A549 (cell line): Measurements from ENCODE around the gene CCDC92B. TPM values are rescaled to one million over a fixed set of nuclear protein-coding genes. Genes with fewer than 3 reads are reported as not detected.

Source experiments
- ATAC-seq, 2 experiments: fragments of 200-7000 bp in 1 of 2; fragments of >200 bp in 1 of 2; cut with Nextera tagmentation in 1 of 2; cut with Tn5 transposase in 1 of 2; 3 replicates each; pipeline versions ENCODE4 v1.8.0 to v1.9.1; 2018 to 2020; ENCODE audit warnings: mild to moderate bottlenecking in 1 of 2, moderate library complexity in 1 of 2
- CTCF ChIA-PET: fragments of 300-600 bp; sonication (Branson Sonifier 250); formaldehyde crosslinking; extraction: SDS; loops from one replicate; lab custom pipeline; 2021; ENCODE audit warnings: antibody characterized with exemption, inconsistent platforms; lab: Yijun Ruan, JAX
- POLR2A ChIA-PET: fragments of 350-600 bp; formaldehyde crosslinking; extraction: SDS; loops from one replicate; lab custom pipeline; 2021; ENCODE audit warnings: antibody characterized with exemption, inconsistent platforms; lab: Yijun Ruan, JAX
- DNase-seq, 2 experiments: peaks; one replicate each; pipeline versions ENCODE4 v3.0.0 to v3.0.0-alpha.2; 2011 to 2016; ENCODE audit warnings: low read depth in 1 of 2, low spot score in 1 of 2
- FAIRE-seq: peaks from 2 replicates; lab custom pipeline; 2011; peaks lifted over from hg19 to GRCh38; lab: Jason Lieb, UNC
- H3K27ac ChIP-seq, 2 experiments: fragments of >200 bp; sonication (Bioruptor Twin); formaldehyde crosslinking; 3 replicates each; pipeline ENCODE4 v1.5.1; 2016 to 2017
- H3K4me1 ChIP-seq: fragments of >200 bp; sonication (Bioruptor Twin); formaldehyde crosslinking; 3 replicates; pipeline ENCODE4 v1.6.1; 2016
- H3K4me2 ChIP-seq: fragments of >200 bp; sonication (Bioruptor Twin); formaldehyde crosslinking; 3 replicates; pipeline ENCODE4 v1.6.1; 2016
- H3K4me3 ChIP-seq: fragments of >200 bp; sonication (Bioruptor Twin); formaldehyde crosslinking; 3 replicates; pipeline ENCODE4 v1.5.1; 2016
- H3K9me3 ChIP-seq: fragments of >200 bp; sonication (Bioruptor Twin); formaldehyde crosslinking; 3 replicates; pipeline ENCODE4 v1.6.1; 2016
- CEBPB ChIP-seq, 2 experiments: fragments of >200 bp in 1 of 2; sonication (Bioruptor Twin) in 1 of 2; formaldehyde crosslinking in 1 of 2; IDR thresholded peaks; 2 replicates each; pipeline ENCODE4 v1.6.1; 2012 to 2016
- EHMT2 ChIP-seq: fragments of 200-600 bp; sonication (generic); IDR thresholded peaks from 2 replicates; pipeline ENCODE4 v1.6.1; 2016; ENCODE audit warnings: antibody characterized with exemption, low read depth, mild to moderate bottlenecking, moderate library complexity
- ELK1 ChIP-seq: fragments of 150-350 bp; IDR thresholded peaks from 2 replicates; pipeline ENCODE4 v1.6.1; 2014; ENCODE audit warnings: low read depth, mild to moderate bottlenecking, low read length
- EP300 ChIP-seq, 2 experiments: fragments of >200 bp; sonication (Bioruptor Twin); formaldehyde crosslinking; IDR thresholded peaks; 2 replicates in 1 of 2; 3 replicates in 1 of 2; pipeline ENCODE4 v1.6.1; 2016 to 2017
- FOSB ChIP-seq: fragments of 250-450 bp; sonication (Bioruptor Pico); IDR thresholded peaks from 2 replicates; pipeline ENCODE4 v1.5.0; 2020; ENCODE audit warnings: mild to moderate bottlenecking, moderate library complexity
- FOSL2 ChIP-seq, 2 experiments: fragments of 450-650 bp in 1 of 2; fragments of >200 bp in 1 of 2; sonication (Bioruptor Twin) in 1 of 2; formaldehyde crosslinking; IDR thresholded peaks; 2 replicates each; pipeline versions ENCODE4 v1.5.0 to v1.6.1; 2016 to 2020; ENCODE audit warnings: mild to moderate bottlenecking in 1 of 2, moderate library complexity in 1 of 2
- HDAC2 ChIP-seq: fragments of 200-600 bp; sonication (generic); IDR thresholded peaks from 2 replicates; pipeline ENCODE4 v1.6.1; 2016
- HES2 ChIP-seq: fragments of >200 bp; sonication (Bioruptor Twin); formaldehyde crosslinking; IDR thresholded peaks from 2 replicates; pipeline ENCODE4 v1.6.1; 2016
- HEYL ChIP-seq: fragments of 250-450 bp; sonication (Bioruptor Pico); IDR thresholded peaks from 2 replicates; pipeline ENCODE4 v1.8.0; 2021; ENCODE audit warnings: mild to moderate bottlenecking, moderate library complexity
- HMGXB4 ChIP-seq: fragments of 250-450 bp; sonication (Bioruptor Pico); IDR thresholded peaks from 2 replicates; pipeline ENCODE4 v1.5.0; 2021; ENCODE audit warnings: mild to moderate bottlenecking, moderate library complexity, borderline replicate concordance
- HOXA7 ChIP-seq: fragments of 250-450 bp; sonication (Bioruptor Pico); IDR thresholded peaks from 2 replicates; pipeline ENCODE4 v1.5.0; 2020; ENCODE audit warnings: mild to moderate bottlenecking, moderate library complexity
- HOXB5 ChIP-seq: fragments of 250-450 bp; sonication (Bioruptor Pico); IDR thresholded peaks from 2 replicates; pipeline ENCODE4 v1.5.0; 2020; ENCODE audit warnings: mild to moderate bottlenecking, moderate library complexity
- JUN ChIP-seq, 2 experiments: fragments of >200 bp; sonication (Bioruptor Twin); formaldehyde crosslinking; IDR thresholded peaks; 2 replicates in 1 of 2; 3 replicates in 1 of 2; pipeline ENCODE4 v1.6.1; 2016 to 2017
- JUNB ChIP-seq: fragments of >200 bp; sonication (Bioruptor Twin); formaldehyde crosslinking; IDR thresholded peaks from 2 replicates; pipeline ENCODE4 v1.6.1; 2016
- MAFK ChIP-seq: fragments of 450-650 bp; IDR thresholded peaks from 2 replicates; pipeline ENCODE4 v1.6.1; 2014; ENCODE audit not compliant: partially characterized antibody
- NPAS2 ChIP-seq: fragments of 250-450 bp; sonication (Bioruptor Pico); IDR thresholded peaks from 2 replicates; pipeline ENCODE4 v1.8.0; 2022; ENCODE audit warnings: mild to moderate bottlenecking, moderate library complexity, borderline replicate concordance
- NR3C1 ChIP-seq: fragments of >200 bp; sonication (Bioruptor Twin); formaldehyde crosslinking; IDR thresholded peaks from 3 replicates; pipeline ENCODE4 v1.6.1; 2017
- PBX3 ChIP-seq: IDR thresholded peaks from 2 replicates; pipeline ENCODE4 v1.6.1; 2012
- PHF8 ChIP-seq: fragments of 200-600 bp; sonication (generic); IDR thresholded peaks from 2 replicates; pipeline ENCODE4 v1.6.1; 2016; ENCODE audit warnings: low read depth, mild to moderate bottlenecking, antibody characterized with exemption, moderate library complexity, borderline replicate concordance
- POLR2AphosphoS2 ChIP-seq: conservative IDR thresholded peaks from 2 replicates; pipeline ENCODE4 v1.6.1; 2012; ENCODE audit warnings: low read length, improper control_type of control experiment, inconsistent platforms
- REST ChIP-seq: fragments of 200-600 bp; sonication (generic); IDR thresholded peaks from 2 replicates; pipeline ENCODE4 v1.6.1; 2016; ENCODE audit warnings: antibody characterized with exemption, mild to moderate bottlenecking, moderate library complexity
- RFX5 ChIP-seq: fragments of 450-650 bp; IDR thresholded peaks from 2 replicates; pipeline ENCODE4 v1.7.1; 2014; ENCODE audit warnings: antibody characterized with exemption, mild to moderate bottlenecking, moderate library complexity
- USF2 ChIP-seq: fragments of 450-650 bp; IDR thresholded peaks from 2 replicates; pipeline ENCODE4 v1.6.1; 2014; ENCODE audit warnings: antibody characterized with exemption
- ZNF302 ChIP-seq: fragments of 250-450 bp; sonication (Bioruptor Pico); IDR thresholded peaks from 2 replicates; pipeline ENCODE4 v1.9.0; 2021; ENCODE audit warnings: inconsistent platforms, mild to moderate bottlenecking, moderate library complexity
- ZSCAN20 ChIP-seq: fragments of 250-450 bp; sonication (Bioruptor Pico); IDR thresholded peaks from 2 replicates; pipeline ENCODE4 v1.8.0; 2022; ENCODE audit warnings: mild to moderate bottlenecking, moderate library complexity
- WGBS: methylation state at CpG from one replicate; pipeline ENCODE4 v1.1.6; 2017; ENCODE audit errors: missing lambda C conversion rate; 5-methylcytosine and 5-hydroxymethylcytosine counted together
- polyA plus RNA-seq, 4 experiments: library from polyadenylated mRNA; depleted of rRNA in 3 of 4; stranded (reverse); fragments of >200 nt; fragmentation: RNase III in 1 of 4; extraction: RNeasy Plus Mini Kit Qiagen cat#74134 plus additional on column Dnase treatment in 1 of 4; gene quantifications; 2 replicates in 3 of 4; 3 replicates in 1 of 4; pipeline ENCODE4 v1.2.3, GENCODE V29; 2011 to 2017

Gene CCDC92B
- polyA plus RNA-seq, 2 of the 4 experiments (the other 2 are of a cell fraction): 0.05 to 0.08 TPM

- TF ChIP-seq EHMT2 (no peak), NR3C1 (no peak), CEBPB (IDR thresholded peaks at IDR 0.05) (no peak), POLR2AphosphoS2 (no peak)
- no peak for DNase-seq
- 86% methylated on average over 11 of the region's 11 CpGs for WGBS
- Histone ChIP-seq H3K27ac (no peak overlapping the region), H3K9me3 (no peaks in the 10 kb centered on the region), H3K4me1 (0 out of 3 replicates have a peak, but pooled peaks cover 6% of the 10 kb centered on the region), H3K4me2 (no peak overlapping the region), H3K4me3 (no peak overlapping the region)
- POLR2A ChIA-PET: no interaction called here
- FAIRE-seq: no peak
- CTCF ChIA-PET: interaction anchor here (8.1 kb wide), 1 partner anchor 11 kb away, joined by 50 read pairs; no protein-coding TSS in a partner anchor
- no peak for ATAC-seq
These were observed 48.7 kb upstream of the CCDC92B start for GRCh38 chr17:2798188-2798587.

- no peak for DNase-seq
- CTCF ChIA-PET: interaction anchor here (8.1 kb wide), 1 partner anchor 10 kb away, joined by 50 read pairs; no protein-coding TSS in a partner anchor
- WGBS: 84% methylated on average over 11 of the region's 11 CpGs
- POLR2A ChIA-PET: no interaction called here
- no peak overlapping the region for H3K4me3 ChIP-seq
- TF ChIP-seq REST: no peak
- TF ChIP-seq EP300 (IDR thresholded peaks at IDR 0.05): no peak
- TF ChIP-seq HOXA7 (CRISPR knock-in tag): no peak
- no peak for TF ChIP-seq NPAS2 (CRISPR knock-in tag)
- TF ChIP-seq USF2: no peak
- no peak for TF ChIP-seq RFX5
- no peak for TF ChIP-seq HES2
- no peak for TF ChIP-seq PHF8
- H3K4me2 ChIP-seq: no peak overlapping the region
- ATAC-seq: no peak
- FAIRE-seq: no peak
- H3K4me1 ChIP-seq: 0 out of 3 replicates have a peak, but pooled peaks cover 6% of the 10 kb centered on the region
- no peak overlapping the region for H3K27ac ChIP-seq
- H3K9me3 ChIP-seq: no peaks in the 10 kb centered on the region
These were observed 48.2 kb upstream of the CCDC92B start for GRCh38 chr17:2797637-2798036.

- CTCF ChIA-PET: interaction anchor here (2.0 to 8.1 kb wide), 2 partner anchors 10 to 52 kb away, joined by 5 to 50 read pairs; no protein-coding TSS in a partner anchor
- no peak for ATAC-seq
- Histone ChIP-seq H3K27ac (no peak overlapping the region), H3K4me1 (0 out of 3 replicates have a peak, but pooled peaks cover 6% of the 10 kb centered on the region), H3K4me2 (no peak overlapping the region), H3K9me3 (no peaks in the 10 kb centered on the region), H3K4me3 (no peak overlapping the region)
- 83% methylated on average over 14 of the region's 15 CpGs for WGBS
- no peak for FAIRE-seq
- POLR2A ChIA-PET: no interaction called here
- no peak for DNase-seq
- TF ChIP-seq HDAC2 (no peak), RFX5 (no peak), PBX3 (no peak), HOXB5 (CRISPR knock-in tag) (no peak), FOSL2 (IDR thresholded peaks at IDR 0.05) (no peak), FOSL2 (CRISPR knock-in tag; IDR thresholded peaks at IDR 0.05) (no peak), MAFK (no peak), HMGXB4 (CRISPR knock-in tag) (no peak), FOSB (no peak), HES2 (no peak), HEYL (no peak), ELK1 (no peak), JUN (IDR thresholded peaks at IDR 0.05) (no peak), ZSCAN20 (no peak), JUNB (no peak), HOXA7 (CRISPR knock-in tag) (no peak), ZNF302 (no peak)
These were observed 47.8 kb upstream of the CCDC92B start for GRCh38 chr17:2797226-2797625.
